ENCODE measurements around the gene HIGD2A.

- TF ChIP-seq SMC3 (IDR thresholded peaks at IDR 0.05; ENCODE audit: borderline replicate concordance, low read length) (no peak), SKIL (IDR thresholded peaks at IDR 0.05; ENCODE audit: low read depth, poor library complexity, severe bottlenecking) (no peak), LARP7 (IDR thresholded peaks at IDR 0.05) (no peak), CTCF (IDR thresholded peaks at IDR 0.05 in 2 of 3, conservative IDR thresholded peaks at IDR 0.05 in 1 of 3; ENCODE audit: control insufficient read depth in 2 of 3, extremely low read depth in 1 of 3, insufficient read depth in 1 of 3, low read depth in 3 of 3, low read length in 3 of 3) (no peak), BHLHE40 (IDR thresholded peaks at IDR 0.05; ENCODE audit: borderline replicate concordance in 1 of 2, low read depth in 2 of 2, low read length in 1 of 2) (no peak), ZBTB40 (IDR thresholded peaks at IDR 0.05; ENCODE audit: borderline replicate concordance) (no peak), ZNF274 (IDR thresholded peaks at IDR 0.05; ENCODE audit: insufficient read depth, insufficient read length) (no peak), JUND (IDR thresholded peaks at IDR 0.05; ENCODE audit: low read depth, low read length) (no peak), POLR2A (IDR thresholded peaks at IDR 0.05; ENCODE audit: low read depth, low read length) (no peak), POLR2AphosphoS5 (IDR thresholded peaks at IDR 0.05; ENCODE audit: low read length) (no peak), NFYB (IDR thresholded peaks at IDR 0.05; ENCODE audit: insufficient read depth, low read depth, low read length) (no peak), CEBPB (IDR thresholded peaks at IDR 0.05; ENCODE audit: borderline replicate concordance in 1 of 2, low read depth in 2 of 2, low read length in 2 of 2) (no peak), RAD51 (IDR thresholded peaks at IDR 0.05) (no peak), TARDBP (IDR thresholded peaks at IDR 0.05; ENCODE audit: borderline replicate concordance) (no peak)
Measured at GRCh38 chr5:176382721-176383120, 5.8 kb upstream of the HIGD2A start.
